ENCODE data around the gene MBL2.

Gene MBL2

DNA sequence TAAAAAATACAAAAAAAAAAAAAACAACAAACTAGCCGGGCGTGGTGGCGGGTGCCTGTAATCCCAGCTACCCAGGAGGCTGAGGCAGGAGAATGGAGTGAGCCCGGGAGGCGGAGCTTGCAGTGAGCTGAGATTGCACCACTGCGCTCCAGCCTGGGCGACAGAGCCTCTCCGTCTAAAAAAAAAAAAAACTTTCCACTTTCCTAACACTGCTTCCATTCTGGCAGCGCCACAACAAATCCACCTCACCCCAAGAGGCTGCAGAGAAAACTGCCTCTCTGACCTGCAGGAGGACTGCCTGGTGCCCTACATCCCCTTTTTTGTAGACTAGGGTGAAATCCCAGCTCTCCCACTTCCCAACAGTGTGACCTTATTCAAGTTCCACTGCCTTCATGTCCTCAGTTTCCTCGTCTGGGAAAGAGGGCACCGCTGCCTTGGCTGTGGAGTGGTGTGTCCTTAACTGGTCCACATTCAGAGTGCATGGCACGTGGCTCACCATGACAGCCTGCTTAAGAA is 2.6 kb upstream of the MBL2 start:
- DNase-seq (ENCODE audit: insufficient read length, low spot score) = no peak
- TF ChIP-seq SPI1 (IDR thresholded peaks at IDR 0.05; ENCODE audit: low read depth, low read length) (no peak), POLR2AphosphoS5 (IDR thresholded peaks at IDR 0.05; ENCODE audit: low read depth, low read length) (no peak)
- no peak for FAIRE-seq

DNA sequence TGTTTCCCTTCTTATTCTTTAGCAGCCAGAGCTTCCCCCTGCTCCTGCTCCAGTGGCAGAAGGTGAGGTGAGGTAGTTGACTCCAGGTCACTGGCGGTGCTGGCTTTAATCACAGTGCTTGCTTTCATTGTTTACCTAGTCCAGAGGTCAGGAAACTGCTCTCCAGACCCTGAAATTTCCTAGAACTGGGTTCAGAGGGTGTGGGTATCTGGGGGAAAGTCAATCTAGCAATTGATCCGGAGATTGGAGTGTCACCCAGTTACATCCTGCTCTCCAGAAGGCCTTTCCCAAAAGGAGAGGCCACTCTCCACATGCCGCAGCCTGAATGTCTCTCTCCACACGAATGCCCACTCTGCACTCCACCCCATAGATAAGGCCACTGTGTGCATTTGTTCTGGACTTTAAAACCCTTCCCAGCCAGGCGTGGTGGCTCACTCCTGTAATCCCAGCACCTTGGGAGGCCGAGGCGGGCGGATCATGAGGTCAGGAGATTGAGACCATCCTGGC is 2.1 kb upstream of the MBL2 start:
- TF ChIP-seq PAX5 (IDR thresholded peaks at IDR 0.05; ENCODE audit: insufficient read depth, low read length, severe bottlenecking) (no peak), SPI1 (IDR thresholded peaks at IDR 0.05; ENCODE audit: low read depth, low read length) (no peak), TAF1 (IDR thresholded peaks at IDR 0.05; ENCODE audit: low read depth, low read length) (no peak), POLR2AphosphoS5 (IDR thresholded peaks at IDR 0.05; ENCODE audit: low read depth, low read length) (no peak), POLR2A (IDR thresholded peaks at IDR 0.05; ENCODE audit: low read depth, low read length) (no peak), POU2F2 (IDR thresholded peaks at IDR 0.05; ENCODE audit: low read depth, low read length) (no peak)
- no peak for FAIRE-seq
- no peak for DNase-seq (ENCODE audit: insufficient read length, low spot score)

DNA sequence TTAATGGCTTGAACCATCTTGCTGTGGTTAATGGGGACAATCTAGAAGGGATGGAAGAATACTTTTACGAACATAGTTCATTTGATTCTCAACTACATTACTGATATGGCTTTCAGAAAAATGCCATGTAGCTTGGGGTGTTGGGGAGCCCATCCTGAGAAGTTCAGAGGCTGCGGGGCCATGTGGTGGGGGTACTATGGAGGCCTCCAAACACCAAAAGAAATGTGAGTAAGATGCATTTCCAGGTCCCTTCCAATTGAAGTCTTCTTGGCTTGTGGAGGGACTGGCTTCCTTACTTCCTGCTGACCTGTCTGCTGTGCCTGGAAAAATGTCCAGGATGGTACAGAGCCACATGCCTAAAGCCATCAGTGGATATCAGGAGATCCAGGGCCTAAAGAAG is 1.6 kb upstream of the MBL2 start:
- DNase-seq (ENCODE audit: insufficient read length, low spot score) (no peak), FAIRE-seq (no peak)
- no peak for TF ChIP-seq POU2F2 (IDR thresholded peaks at IDR 0.05; ENCODE audit: low read depth, low read length)
- TF ChIP-seq TAF1 (IDR thresholded peaks at IDR 0.05; ENCODE audit: low read depth, low read length) = no peak
- no peak for TF ChIP-seq SPI1 (IDR thresholded peaks at IDR 0.05; ENCODE audit: low read depth, low read length)
- TF ChIP-seq POLR2A (IDR thresholded peaks at IDR 0.05; ENCODE audit: low read depth, low read length) = no peak
- TF ChIP-seq POLR2AphosphoS5 (IDR thresholded peaks at IDR 0.05; ENCODE audit: low read depth, low read length) = no peak
- no peak for TF ChIP-seq PAX5 (IDR thresholded peaks at IDR 0.05; ENCODE audit: insufficient read depth, low read length, severe bottlenecking)

DNA sequence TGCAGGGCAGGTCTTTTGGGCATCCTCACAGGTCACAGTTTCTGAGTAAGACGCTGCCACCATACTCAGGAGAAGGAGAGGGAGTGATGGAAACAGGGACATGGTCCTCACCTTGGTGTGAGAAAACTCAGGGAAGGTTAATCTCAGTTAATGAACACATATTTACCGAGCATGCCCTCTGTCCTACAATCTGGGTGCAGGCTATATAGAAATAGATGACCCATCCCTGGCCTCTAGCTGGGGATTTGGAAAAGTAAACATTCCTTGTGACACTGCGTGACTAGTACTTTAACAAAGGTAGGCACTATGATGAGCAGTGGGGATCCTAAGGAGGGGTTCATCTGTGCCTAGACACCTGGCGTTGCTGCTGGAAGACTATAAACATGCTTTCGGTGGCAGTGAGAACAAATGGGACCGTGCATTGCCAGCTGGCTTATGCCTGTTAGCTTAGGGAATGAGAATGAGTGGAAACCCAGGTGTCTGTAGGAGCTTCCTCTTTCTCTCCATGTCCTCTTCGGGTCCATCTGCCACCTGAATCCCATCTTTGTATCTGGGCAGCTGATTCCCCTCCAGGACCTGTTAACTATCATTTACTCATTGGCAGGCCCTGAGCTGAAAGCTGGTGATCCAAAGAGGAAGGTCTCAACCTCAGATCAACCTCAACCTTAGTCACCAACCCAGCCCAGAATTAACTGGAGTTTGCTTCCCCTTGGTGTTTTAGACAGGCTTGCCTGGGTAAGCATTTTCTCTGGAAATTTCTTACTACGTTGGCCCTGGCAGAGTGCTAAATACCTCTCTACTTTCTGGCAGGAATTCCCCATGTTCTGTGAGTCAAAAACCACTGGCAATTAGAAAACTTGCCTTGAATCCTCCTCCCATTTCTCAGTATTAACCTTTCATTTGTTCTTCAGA is 794 bp downstream of the MBL2 start:
- DNase-seq (ENCODE audit: insufficient read length, low spot score) (no peak), FAIRE-seq (no peak)
- TF ChIP-seq SPI1 (IDR thresholded peaks at IDR 0.05; ENCODE audit: low read depth, low read length) (no peak), PAX5 (IDR thresholded peaks at IDR 0.05; ENCODE audit: insufficient read depth, low read length, severe bottlenecking) (no peak), TAF1 (IDR thresholded peaks at IDR 0.05; ENCODE audit: low read depth, low read length) (no peak)

DNA sequence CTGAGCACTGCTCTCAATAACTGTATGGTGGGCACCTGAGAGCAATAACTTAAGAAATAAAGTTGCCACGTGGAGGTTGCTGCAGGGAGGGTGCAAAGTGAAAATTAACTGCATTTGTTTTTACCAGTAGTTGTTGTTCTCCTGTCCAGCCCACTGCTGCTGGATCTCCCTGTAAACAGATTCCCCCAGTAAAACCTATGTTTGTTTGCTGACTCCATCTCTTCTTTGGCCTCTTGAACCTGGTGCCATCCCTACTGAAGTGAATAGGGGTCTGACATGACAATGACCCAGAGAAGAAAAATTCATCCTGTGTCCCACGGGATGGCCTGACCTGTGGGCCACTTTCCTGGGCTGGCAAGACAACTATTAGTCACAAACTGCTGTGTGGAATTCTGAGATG is 1.7 kb downstream of the MBL2 start:
- DNase-seq (ENCODE audit: insufficient read length, low spot score) = no peak
- FAIRE-seq = no peak
- TF ChIP-seq SPI1 (IDR thresholded peaks at IDR 0.05; ENCODE audit: low read depth, low read length) (no peak), TAF1 (IDR thresholded peaks at IDR 0.05; ENCODE audit: low read depth, low read length) (no peak), POU2F2 (IDR thresholded peaks at IDR 0.05; ENCODE audit: low read depth, low read length) (no peak), POLR2A (IDR thresholded peaks at IDR 0.05; ENCODE audit: low read depth, low read length) (no peak), PAX5 (IDR thresholded peaks at IDR 0.05; ENCODE audit: insufficient read depth, low read length, severe bottlenecking) (no peak), POLR2AphosphoS5 (IDR thresholded peaks at IDR 0.05; ENCODE audit: low read depth, low read length) (no peak)

DNA sequence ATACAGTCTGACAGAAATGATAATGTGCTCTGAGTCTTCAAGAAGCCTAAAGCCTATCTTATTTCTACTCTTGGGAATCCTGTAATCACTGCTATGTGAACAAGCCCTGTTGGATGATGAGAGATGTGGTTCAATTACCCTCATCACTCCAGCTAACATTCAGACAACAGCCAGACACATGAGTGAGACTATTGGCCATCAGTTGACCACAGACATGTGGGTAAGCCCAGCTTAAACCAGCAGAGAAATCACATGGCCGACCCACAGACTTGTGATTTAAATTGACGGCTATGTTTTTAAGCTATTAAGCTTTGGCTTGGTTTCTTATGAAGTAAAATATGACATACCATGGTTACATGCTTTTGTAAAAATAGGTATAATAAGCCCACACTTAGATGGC is 2.6 kb downstream of the MBL2 start:
- DNase-seq (ENCODE audit: insufficient read length, low spot score) (no peak), FAIRE-seq (no peak)
- TF ChIP-seq SPI1 (IDR thresholded peaks at IDR 0.05; ENCODE audit: low read depth, low read length) (no peak), TAF1 (IDR thresholded peaks at IDR 0.05; ENCODE audit: low read depth, low read length) (no peak), POLR2A (IDR thresholded peaks at IDR 0.05; ENCODE audit: low read depth, low read length) (no peak)

DNA sequence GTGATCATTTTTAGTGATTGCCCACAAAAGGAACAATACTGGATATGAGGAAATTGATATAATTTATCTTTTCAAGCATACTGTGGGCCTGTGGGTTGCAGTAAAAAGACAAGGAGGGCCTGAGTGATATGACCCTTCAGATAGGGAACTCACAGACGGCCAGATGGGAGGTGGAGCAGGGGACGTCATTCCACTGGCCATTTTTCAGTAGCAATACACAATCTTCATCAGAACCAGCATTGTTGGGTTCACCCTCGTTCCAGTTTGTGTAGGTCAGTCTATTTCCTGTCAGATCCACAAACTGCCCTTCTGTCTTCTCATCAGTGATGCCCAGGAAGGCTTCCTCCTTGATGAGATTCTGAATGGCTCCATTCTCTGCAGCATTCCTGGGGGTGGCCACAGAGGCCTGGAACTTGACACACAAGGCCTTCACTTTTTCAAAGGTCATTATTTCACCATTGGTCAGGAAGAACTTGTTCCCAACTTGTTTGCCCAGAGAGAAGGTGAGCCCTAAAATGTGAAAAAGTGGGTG is 4.5 kb downstream of the MBL2 start:
- TF ChIP-seq POU2F2 (IDR thresholded peaks at IDR 0.05; ENCODE audit: low read depth, low read length) (no peak), POLR2A (IDR thresholded peaks at IDR 0.05; ENCODE audit: low read depth, low read length) (no peak), TAF1 (IDR thresholded peaks at IDR 0.05; ENCODE audit: low read depth, low read length) (no peak), POLR2AphosphoS5 (IDR thresholded peaks at IDR 0.05; ENCODE audit: low read depth, low read length) (no peak), SPI1 (IDR thresholded peaks at IDR 0.05; ENCODE audit: low read depth, low read length) (no peak), PAX5 (IDR thresholded peaks at IDR 0.05; ENCODE audit: insufficient read depth, low read length, severe bottlenecking) (no peak)
- DNase-seq (ENCODE audit: insufficient read length, low spot score) (no peak), FAIRE-seq (no peak)

DNA sequence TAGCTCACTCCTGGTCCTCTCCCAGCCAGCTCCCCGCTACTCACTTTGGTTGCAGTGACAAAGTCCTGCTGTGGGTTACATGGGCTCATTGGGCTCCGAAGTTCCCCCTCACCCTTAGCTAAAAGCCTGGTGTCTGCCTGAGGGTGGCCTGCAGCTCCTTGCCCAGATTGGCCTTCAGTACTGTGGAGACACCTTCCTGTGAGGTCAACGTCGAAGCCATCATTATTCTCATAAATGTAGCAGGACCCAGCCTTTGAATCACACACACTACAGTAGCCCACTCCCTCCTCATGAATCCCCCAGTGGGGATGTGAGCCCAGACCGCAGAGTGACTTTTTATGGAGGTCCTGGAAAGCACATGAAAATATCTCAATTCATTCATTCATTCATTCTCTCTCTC is 10.5 kb downstream of the MBL2 start:
- TF ChIP-seq POLR2AphosphoS5 (IDR thresholded peaks at IDR 0.05; ENCODE audit: low read depth, low read length) (no peak), POU2F2 (IDR thresholded peaks at IDR 0.05; ENCODE audit: low read depth, low read length) (no peak), SPI1 (IDR thresholded peaks at IDR 0.05; ENCODE audit: low read depth, low read length) (no peak), PAX5 (IDR thresholded peaks at IDR 0.05; ENCODE audit: insufficient read depth, low read length, severe bottlenecking) (no peak), TAF1 (IDR thresholded peaks at IDR 0.05; ENCODE audit: low read depth, low read length) (no peak), POLR2A (IDR thresholded peaks at IDR 0.05; ENCODE audit: low read depth, low read length) (no peak)
- FAIRE-seq (no peak), DNase-seq (ENCODE audit: insufficient read length, low spot score) (no peak)

DNA sequence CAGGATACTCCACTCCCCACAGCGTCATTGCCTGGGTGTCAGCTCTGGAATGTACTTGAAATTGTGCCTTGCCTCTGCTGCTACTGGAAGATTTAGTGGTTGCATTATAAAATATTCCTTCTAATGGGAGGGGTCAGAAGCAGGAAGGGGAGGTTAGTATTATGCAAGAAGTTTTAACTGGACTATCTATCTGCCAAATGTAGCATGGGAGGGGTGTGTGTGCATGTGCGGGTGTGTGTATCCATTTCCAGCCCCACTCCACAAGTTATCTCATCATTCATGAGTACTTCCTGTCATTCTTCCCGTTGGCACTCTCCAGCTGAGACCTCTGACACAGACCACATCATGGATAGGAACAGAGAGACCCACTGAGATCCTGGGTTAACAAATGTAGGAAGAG is 13.4 kb downstream of the MBL2 start:
- DNase-seq (ENCODE audit: insufficient read length, low spot score) = no peak
- no peak for FAIRE-seq
- no peak for TF ChIP-seq SPI1 (IDR thresholded peaks at IDR 0.05; ENCODE audit: low read depth, low read length)
- TF ChIP-seq POLR2A (IDR thresholded peaks at IDR 0.05; ENCODE audit: low read depth, low read length) = no peak

DNA sequence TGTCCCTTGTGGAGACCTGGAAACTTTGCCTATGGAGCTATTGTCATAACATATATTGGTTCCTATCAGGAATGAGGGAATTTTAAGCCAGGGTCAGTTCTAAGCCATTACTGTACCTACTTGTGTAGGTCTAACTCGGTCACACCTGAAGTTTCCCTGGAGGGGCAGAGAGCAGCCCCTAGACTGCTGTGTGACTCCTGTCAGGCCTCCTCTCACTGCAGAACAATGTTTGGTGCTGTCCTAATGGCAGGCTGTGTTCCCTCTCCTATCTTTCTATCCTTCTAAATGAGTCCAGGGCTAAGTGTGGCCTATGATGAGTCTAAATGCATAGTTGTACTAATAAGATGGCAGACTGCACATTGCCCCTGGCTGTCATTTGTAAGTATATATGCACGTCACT is 14.2 kb downstream of the MBL2 start:
- DNase-seq (ENCODE audit: insufficient read length, low spot score) = no peak
- FAIRE-seq = no peak
- TF ChIP-seq POLR2A (IDR thresholded peaks at IDR 0.05; ENCODE audit: low read depth, low read length) (no peak), POU2F2 (IDR thresholded peaks at IDR 0.05; ENCODE audit: low read depth, low read length) (no peak), POLR2AphosphoS5 (IDR thresholded peaks at IDR 0.05; ENCODE audit: low read depth, low read length) (no peak), TAF1 (IDR thresholded peaks at IDR 0.05; ENCODE audit: low read depth, low read length) (no peak)

Data from GM12891 (cell line).